ENCODE measurements around the gene CHAF1B.
"Not testable (repeated sequence)": the region's sequence is repeated elsewhere in the genome, so short reads cannot be mapped to it uniquely, and the experiment has no call there.

Gene CHAF1B

GRCh38 chr21:36388835-36389234 lies 3.6 kb downstream of the CHAF1B start:
- DNase-seq (ENCODE audit: low spot score), result no peak

- DNase-seq (ENCODE audit: low spot score), result not testable (repeated sequence)
Measured at GRCh38 chr21:36391649-36392048, 6.5 kb downstream of the CHAF1B start.

DNA sequence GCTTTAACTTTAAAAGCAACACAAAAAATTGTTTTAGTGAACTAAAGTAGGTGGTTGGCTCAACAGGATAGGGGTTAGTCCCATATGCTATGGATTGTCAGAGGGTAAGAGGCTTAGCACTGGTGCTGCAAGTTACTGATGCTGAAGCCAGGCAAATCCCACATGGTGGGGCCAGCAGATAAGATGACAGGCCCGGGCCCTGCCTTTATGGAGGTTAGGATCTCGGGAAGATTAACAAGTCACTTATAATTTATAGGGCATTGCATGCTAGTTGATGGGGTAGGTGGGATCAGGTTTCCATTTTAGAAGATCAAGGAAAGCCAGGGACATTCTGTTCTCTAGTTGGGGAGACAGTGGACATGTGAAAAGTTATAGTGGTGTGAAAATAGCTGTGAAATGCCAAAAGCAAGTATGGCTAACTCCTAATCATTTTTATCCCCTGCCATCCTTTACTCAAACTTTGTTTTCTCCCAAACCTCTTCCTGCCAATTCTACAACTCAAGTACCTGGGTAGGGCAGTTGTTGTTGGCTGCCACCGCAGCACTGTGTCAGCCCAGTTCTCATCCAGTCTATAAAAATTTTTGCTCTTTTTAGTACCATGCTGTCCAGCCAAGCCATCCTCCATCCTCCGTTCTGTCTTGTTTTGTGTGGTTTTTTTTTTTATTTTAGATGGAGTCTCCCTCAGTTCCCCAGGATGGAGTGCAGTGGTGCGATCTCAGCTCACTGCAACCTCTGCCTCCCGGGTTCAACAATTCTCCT lies 10.3 kb downstream of the CHAF1B start:
- DNase-seq (ENCODE audit: low spot score), result no peak

GRCh38 chr21:36396325-36396724 lies 11.1 kb downstream of the CHAF1B start:
- no peak for DNase-seq (ENCODE audit: low spot score)

DNA sequence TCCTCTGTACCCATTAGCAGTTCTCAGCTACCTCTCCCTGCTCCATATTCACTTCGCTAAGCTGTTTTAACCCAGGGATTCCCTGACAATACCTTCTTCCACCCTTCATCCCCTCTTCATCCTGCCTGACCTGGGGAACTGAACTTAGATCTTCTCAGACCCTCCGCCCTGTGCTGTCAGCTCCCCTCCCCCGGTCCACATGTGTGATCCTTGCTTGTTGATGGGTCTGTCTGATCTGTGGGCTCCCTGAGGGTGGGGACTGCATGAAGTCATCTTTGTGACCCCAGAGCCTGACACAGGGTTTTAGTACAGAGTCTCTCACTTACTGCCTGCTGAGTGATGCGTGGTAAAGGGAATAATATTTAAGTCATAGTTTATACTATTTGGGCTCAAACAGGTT lies 11.8 kb downstream of the CHAF1B start:
- no peak for DNase-seq (ENCODE audit: low spot score)

DNA sequence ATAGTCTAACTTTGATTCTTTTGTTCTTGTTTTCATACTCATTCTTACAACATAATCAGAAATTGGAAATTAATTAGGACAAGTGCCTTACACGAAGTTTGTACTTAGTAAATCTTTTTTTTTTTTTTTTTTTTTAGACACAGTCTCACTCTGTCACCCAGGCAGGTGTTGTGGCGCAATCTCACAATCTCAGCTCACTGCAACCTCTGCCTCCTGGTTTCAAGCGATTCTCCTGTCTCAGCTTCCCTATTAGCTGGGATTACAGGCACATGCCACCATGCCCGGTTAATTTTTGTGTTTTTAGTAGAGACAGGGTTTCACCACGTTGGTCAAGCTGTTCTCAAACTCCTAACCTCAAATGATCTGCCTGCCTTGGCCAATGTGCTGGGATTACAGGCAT lies 12.4 kb downstream of the CHAF1B start:
- no peak for DNase-seq (ENCODE audit: low spot score)

- not testable (repeated sequence) for DNase-seq (ENCODE audit: low spot score)
Measured at GRCh38 chr21:36399736-36400135, 14.5 kb downstream of the CHAF1B start.

DNA sequence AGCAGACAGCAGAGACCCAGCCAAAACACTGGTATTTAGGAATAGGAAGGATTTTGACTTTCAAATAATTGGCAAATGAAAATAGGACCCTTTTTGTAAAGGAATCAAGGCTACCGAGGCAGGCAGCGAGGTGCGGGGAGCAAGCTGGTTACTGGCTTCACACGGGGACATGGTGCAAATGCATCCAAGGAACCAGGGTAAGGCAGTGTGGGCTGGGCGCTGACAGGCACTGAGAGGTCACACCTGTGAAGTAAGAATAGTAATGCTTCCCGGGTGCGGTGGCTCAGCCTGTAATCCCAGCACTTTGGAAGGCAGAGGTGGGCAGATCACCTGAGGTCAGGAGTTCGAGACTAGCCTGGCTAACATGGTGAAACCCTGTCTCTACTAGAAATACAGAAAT lies 15.5 kb downstream of the CHAF1B start:
- DNase-seq (ENCODE audit: low spot score), result no peak

DNA sequence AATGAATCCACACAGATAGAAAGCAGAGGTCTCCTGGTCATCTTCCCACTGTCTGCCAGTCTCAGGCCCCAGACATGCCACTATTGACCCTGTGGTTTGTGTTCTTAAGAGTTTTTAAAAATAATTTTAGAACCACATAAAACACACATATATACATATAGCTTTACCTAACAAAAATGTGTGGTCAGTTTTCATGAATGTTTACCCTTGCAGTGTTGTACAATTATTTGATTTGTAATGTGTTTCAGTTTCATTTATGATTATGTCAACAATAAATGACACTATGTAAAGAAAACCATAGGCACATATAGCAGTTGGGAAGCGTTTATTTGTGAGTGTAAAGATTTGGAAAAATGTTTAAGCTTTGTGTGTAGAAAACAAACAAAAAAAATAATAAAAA lies 17.1 kb downstream of the CHAF1B start:
- DNase-seq (ENCODE audit: low spot score), result no peak

- no peak for DNase-seq (ENCODE audit: low spot score)
Measured at GRCh38 chr21:36403713-36404112, 18.5 kb downstream of the CHAF1B start.

DNA sequence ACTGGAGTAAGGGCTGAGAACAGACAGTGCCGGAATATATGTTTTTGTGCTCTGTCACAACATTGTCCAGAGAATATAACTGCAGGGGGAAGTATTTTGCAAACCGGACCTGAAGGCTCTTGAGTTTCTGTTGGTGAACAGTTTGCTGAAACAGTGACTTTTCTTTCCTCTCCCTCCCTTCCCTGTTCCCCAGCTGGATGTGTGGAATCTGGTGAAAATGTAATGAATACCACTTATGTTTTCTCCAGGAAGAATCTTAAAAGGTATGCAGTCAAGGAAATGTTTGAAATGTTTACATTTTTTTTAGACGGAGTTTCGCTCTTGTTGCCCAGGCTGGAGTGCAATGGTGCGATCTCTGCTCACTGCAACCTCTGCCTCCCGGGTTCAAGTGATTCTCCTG lies 23.4 kb downstream of the CHAF1B start:
- no peak for DNase-seq (ENCODE audit: low spot score)

DNA sequence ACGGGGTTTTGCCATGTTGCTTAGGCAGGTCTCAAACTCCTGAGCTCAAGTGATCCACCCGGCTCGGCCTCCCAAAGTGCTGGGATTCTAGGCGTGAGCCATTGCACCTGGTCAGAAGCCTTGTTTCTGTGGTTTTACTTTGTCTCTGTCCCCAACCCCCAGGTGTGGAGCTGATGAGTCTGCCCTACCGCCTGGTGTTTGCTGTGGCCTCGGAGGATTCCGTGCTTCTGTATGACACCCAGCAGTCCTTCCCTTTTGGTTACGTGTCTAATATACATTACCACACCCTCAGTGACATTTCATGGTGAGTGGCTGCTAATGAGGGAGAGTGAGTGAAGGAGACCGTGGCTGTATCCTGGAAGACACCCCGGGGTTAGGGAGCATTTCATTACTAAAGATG lies 26.1 kb downstream of the CHAF1B start:
- DNase-seq (ENCODE audit: low spot score), result no peak

GRCh38 chr21:36412916-36413315 lies 27.7 kb downstream of the CHAF1B start:
- DNase-seq (ENCODE audit: low spot score), result no peak

DNA sequence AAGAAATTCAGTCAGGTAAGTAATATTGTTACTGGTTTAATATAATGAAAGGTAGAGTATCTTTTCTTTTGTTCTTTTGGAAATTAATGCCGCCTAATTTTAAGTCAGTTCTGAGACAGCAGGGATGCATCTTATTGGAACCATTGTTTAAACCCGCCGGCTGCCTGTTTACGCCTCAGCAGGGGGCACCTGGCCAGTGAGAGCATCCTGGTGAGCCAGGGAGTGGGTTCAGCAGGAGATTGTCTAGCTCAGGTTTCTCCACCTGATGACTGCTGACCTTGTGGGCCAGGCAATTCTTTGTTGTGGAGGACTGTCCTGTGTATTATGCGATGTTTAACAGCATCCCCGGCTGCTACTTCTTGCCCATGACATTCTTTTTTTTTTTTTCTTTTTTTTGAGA lies 30.2 kb downstream of the CHAF1B start:
- no peak for DNase-seq (ENCODE audit: low spot score)

GRCh38 chr21:36419241-36419640 lies 34.0 kb downstream of the CHAF1B start:
- DNase-seq (ENCODE audit: low spot score), result no peak

DNA sequence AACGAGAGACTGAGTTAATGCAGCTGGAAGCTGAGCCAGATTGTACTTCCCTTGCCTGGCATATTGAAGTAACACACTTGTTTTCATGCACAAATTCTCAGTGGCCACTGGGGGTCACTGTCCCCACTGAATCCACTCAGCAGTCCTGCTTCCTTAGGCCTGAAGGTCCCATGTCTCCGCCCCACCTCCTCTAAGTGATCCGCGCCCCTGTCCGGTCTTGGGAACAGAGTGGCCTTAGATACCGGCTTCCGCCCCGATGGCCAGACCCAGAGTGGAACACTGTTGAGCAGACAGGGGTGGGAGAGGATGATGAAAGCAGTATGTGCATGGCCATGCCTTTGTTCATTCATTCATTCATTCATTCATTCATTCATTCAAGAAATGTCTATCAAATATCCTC lies 34.8 kb downstream of the CHAF1B start:
- DNase-seq (ENCODE audit: low spot score), result peak; percentile 86

DNA sequence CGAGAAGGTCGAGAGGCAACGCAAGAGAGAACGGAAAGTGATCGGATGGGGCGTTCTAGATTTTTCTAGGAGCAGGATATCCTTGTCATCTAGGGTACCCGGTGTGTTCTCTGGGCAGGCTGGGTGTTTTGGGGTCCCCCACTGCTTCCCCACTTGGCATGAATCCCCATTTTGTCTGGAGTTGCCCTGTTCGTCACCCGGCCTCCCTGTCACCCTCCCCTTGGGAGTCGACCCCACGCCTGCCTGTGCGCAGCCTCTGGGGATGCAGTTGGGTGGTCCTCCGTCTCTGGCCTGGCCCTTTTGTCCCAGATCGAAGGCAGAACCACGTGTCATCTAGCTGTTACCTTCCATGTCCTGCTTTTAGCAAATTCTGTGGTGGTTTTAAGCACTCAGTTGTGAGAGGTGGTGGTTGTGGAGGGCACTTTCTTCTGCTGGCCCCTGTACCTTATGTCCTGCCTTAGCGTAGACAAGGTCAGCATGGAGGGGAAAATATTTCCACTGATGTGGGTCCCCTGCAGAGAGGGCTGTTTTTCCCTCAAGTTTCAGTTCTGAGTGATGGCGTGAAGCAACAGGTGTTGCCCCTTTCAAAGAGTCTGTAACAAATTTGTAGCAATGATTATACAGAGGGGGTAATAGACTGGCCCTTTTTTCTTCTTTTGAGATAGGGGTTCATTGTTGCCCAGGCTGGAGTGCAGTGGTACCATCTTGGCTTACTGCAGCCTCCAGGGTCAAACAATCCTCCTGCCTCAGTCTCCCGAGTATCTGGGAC lies 35.6 kb downstream of the CHAF1B start:
- no peak for DNase-seq (ENCODE audit: low spot score)

- peak; percentile 72 for DNase-seq (ENCODE audit: low spot score)
Measured at GRCh38 chr21:36422279-36423098, 37.3 kb downstream of the CHAF1B start.

DNA sequence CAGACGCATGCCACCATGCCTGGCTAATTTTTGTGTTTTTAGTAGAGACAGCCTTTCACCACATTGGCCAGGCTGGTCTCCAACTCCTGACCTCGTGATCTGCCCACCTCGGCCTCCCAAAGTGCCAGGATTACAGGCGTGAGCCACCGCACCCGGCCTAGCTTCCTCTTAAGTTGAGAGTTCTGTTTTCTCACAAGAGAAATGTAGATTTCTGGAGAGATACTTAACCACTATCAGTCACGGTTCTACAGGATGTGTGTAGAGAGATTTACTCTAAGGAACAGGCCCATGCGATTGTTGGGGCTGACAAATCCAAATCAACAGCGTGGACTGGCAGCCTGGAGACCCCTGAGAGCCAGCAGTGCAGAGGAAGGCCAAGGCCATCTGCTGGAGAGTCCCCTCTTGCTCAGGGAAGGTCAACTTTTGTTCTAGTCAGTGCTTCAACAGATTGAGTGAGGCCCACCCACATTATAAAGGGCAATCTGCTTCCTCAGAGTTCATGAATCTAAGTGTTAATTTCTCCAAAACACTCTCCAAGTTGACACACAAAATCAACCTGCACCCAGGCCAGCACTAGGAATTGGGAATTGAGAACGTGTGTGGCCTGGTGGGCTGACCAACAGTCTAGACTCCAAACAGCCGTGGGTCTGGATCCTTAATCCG lies 38.7 kb downstream of the CHAF1B start:
- DNase-seq (ENCODE audit: low spot score), result no peak

- no peak for DNase-seq (ENCODE audit: low spot score)
Measured at GRCh38 chr21:36424592-36424991, 39.4 kb downstream of the CHAF1B start.

GRCh38 chr21:36425286-36425685 lies 40.1 kb downstream of the CHAF1B start:
- no peak for DNase-seq (ENCODE audit: low spot score)

GRCh38 chr21:36427502-36427901 lies 42.3 kb downstream of the CHAF1B start:
- no peak for DNase-seq (ENCODE audit: low spot score)

All from kidney capillary endothelial cell (primary cell).